NB4 (cell line): ENCODE measurements around the gene FBXO34.

Experiments
- MAX ChIP-seq: IDR thresholded peaks from 2 replicates; pipeline ENCODE4 v1.6.1; 2011; ENCODE audit warnings: low read depth, low read length
- MYC ChIP-seq: IDR thresholded peaks from 2 replicates; pipeline ENCODE4 v1.6.1; 2011; ENCODE audit warnings: low read depth, low read length
- POLR2A ChIP-seq: IDR thresholded peaks from 2 replicates; pipeline ENCODE4 v1.6.1; 2011; ENCODE audit warnings: mild to moderate bottlenecking; ENCODE audit not compliant: insufficient read length; ENCODE audit errors: extremely low read depth
- TF ChIP-seq, protein P1 (sequence below): IDR thresholded peaks from one replicate; pipeline ENCODE4 v1.5.1; 2012; ENCODE audit warnings: low read depth, low read length

DNA sequence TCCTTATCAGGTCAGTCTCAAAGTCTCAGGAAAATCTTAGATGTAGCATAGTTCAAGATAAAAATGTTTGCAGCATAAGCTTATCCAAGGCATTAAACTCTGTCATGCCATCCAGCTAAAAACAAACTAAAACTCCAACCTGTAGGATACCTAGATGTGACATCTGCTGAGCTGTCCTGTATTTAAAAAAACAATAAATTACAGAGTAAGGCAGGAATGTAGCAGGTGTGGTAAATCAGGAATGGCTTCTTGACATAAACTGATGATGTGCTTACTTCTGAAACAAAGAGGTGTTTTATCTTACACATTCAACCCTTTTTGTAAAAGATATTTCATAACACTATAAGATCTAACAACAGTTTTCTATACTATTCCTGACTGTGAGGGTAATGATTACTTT lies 49.3 kb upstream of the FBXO34 start:
- TF ChIP-seq, protein P1, sequence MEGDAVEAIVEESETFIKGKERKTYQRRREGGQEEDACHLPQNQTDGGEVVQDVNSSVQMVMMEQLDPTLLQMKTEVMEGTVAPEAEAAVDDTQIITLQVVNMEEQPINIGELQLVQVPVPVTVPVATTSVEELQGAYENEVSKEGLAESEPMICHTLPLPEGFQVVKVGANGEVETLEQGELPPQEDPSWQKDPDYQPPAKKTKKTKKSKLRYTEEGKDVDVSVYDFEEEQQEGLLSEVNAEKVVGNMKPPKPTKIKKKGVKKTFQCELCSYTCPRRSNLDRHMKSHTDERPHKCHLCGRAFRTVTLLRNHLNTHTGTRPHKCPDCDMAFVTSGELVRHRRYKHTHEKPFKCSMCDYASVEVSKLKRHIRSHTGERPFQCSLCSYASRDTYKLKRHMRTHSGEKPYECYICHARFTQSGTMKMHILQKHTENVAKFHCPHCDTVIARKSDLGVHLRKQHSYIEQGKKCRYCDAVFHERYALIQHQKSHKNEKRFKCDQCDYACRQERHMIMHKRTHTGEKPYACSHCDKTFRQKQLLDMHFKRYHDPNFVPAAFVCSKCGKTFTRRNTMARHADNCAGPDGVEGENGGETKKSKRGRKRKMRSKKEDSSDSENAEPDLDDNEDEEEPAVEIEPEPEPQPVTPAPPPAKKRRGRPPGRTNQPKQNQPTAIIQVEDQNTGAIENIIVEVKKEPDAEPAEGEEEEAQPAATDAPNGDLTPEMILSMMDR, result no peak
- no peak for TF ChIP-seq POLR2A
- TF ChIP-seq MAX, result no peak
- TF ChIP-seq MYC, result no peak
